A673 (cell line): ENCODE data around the gene C20orf204.

Experiments used
- EZH2 ChIP-seq: fragments of 200-600 bp; sonication (generic); IDR thresholded peaks from 2 replicates; pipeline ENCODE4 v1.6.1; 2017; ENCODE audit warnings: borderline replicate concordance, low read depth, mild to moderate bottlenecking, mixed read lengths, antibody characterized with exemption, low read length; ENCODE audit not compliant: poor library complexity, severe bottlenecking
- TF ChIP-seq, protein P1 (sequence below): fragments of 300-800, 200-600 bp; sonication (generic); conservative IDR thresholded peaks from 2 replicates; pipeline ENCODE4 v1.5.1; 2017; ENCODE audit warnings: low read depth, mild to moderate bottlenecking, antibody characterized with exemption, low read length, moderate library complexity, mixed read lengths

- TF ChIP-seq, protein P1, sequence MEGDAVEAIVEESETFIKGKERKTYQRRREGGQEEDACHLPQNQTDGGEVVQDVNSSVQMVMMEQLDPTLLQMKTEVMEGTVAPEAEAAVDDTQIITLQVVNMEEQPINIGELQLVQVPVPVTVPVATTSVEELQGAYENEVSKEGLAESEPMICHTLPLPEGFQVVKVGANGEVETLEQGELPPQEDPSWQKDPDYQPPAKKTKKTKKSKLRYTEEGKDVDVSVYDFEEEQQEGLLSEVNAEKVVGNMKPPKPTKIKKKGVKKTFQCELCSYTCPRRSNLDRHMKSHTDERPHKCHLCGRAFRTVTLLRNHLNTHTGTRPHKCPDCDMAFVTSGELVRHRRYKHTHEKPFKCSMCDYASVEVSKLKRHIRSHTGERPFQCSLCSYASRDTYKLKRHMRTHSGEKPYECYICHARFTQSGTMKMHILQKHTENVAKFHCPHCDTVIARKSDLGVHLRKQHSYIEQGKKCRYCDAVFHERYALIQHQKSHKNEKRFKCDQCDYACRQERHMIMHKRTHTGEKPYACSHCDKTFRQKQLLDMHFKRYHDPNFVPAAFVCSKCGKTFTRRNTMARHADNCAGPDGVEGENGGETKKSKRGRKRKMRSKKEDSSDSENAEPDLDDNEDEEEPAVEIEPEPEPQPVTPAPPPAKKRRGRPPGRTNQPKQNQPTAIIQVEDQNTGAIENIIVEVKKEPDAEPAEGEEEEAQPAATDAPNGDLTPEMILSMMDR: no peak
- TF ChIP-seq EZH2: no peak
Measured at GRCh38 chr20:64037199-64037497, 1.2 kb downstream of the C20orf204 start.
